Right renal cortex interstitium (tissue), 3 donors: ENCODE results near the gene C19orf53. TPM values are rescaled to one million over a fixed set of nuclear protein-coding genes. Genes with fewer than 3 reads are reported as not detected.
A peak's percentile ranks its signal among the peaks of the same experiment; 100 is the strongest.
"Not testable (repeated sequence)": the region's sequence is repeated elsewhere in the genome, so short reads cannot be mapped to it uniquely, and the experiment has no call there.

Experiments
- DNase-seq, 3 donors: peaks; one replicate each; pipeline ENCODE4 v3.0.0-alpha.2; 2013; ENCODE audit warnings: low read depth in 3 of 3, low spot score in 2 of 3
- polyA plus RNA-seq, 3 donors: library from polyadenylated mRNA; unstranded; fragments of 120-200 nt; gene quantifications; one replicate each; pipeline ENCODE4 v1.2.1, GENCODE V29; 2013; ENCODE audit not compliant: insufficient read length in 3 of 3

Gene C19orf53
- polyA plus RNA-seq, 3 donors: 95.9 to 122 (median 110) TPM

- no peak for DNase-seq
Measured at GRCh38 chr19:13762635-13763235, 11.5 kb upstream of the C19orf53 start.

- no peak for DNase-seq
Measured at GRCh38 chr19:13763265-13763664, 11.0 kb upstream of the C19orf53 start.

GRCh38 chr19:13764101-13764807, 10.0 kb upstream of the C19orf53 start, which contains the start of gene MRI1:
MRI1 (plus strand) TSS chr19:13764522; CDS start chr19:13764589, 67 bp downstream.
- DNase-seq: peak in 1 of 3 donors; percentile 57

GRCh38 chr19:13764821-13765394, 9.3 kb upstream of the C19orf53 start:
- no peak for DNase-seq

GRCh38 chr19:13765395-13766094, 8.7 kb upstream of the C19orf53 start:
- no peak for DNase-seq

- DNase-seq: no peak
Measured at GRCh38 chr19:13766095-13766481, 8.2 kb upstream of the C19orf53 start.

- DNase-seq: no peak
Measured at GRCh38 chr19:13768510-13768909, 5.7 kb upstream of the C19orf53 start.

- no peak for DNase-seq
Measured at GRCh38 chr19:13770013-13770635, 4.1 kb upstream of the C19orf53 start.

- no peak for DNase-seq
Measured at GRCh38 chr19:13778398-13778797, 4.1 kb downstream of the C19orf53 start.

- no peak for DNase-seq
Measured at GRCh38 chr19:13778847-13779246, 4.6 kb downstream of the C19orf53 start.

- not testable (repeated sequence) for DNase-seq
Measured at GRCh38 chr19:13779794-13780193, 5.5 kb downstream of the C19orf53 start.

GRCh38 chr19:13781547-13781946, 7.3 kb downstream of the C19orf53 start:
- DNase-seq: no peak

- DNase-seq: no peak
Measured at GRCh38 chr19:13782537-13782936, 8.3 kb downstream of the C19orf53 start.

- no peak for DNase-seq
Measured at GRCh38 chr19:13783565-13784500, 9.6 kb downstream of the C19orf53 start.

GRCh38 chr19:13784731-13785452, 10.6 kb downstream of the C19orf53 start:
- DNase-seq: no peak

GRCh38 chr19:13788991-13789390, 14.7 kb downstream of the C19orf53 start:
- no peak for DNase-seq

- DNase-seq: no peak
Measured at GRCh38 chr19:13790354-13790753, 16.1 kb downstream of the C19orf53 start.

GRCh38 chr19:13793317-13793716, 19.1 kb downstream of the C19orf53 start:
- not testable (repeated sequence) for DNase-seq

GRCh38 chr19:13794398-13794756, 20.1 kb downstream of the C19orf53 start:
- DNase-seq: no peak
